Thyroid gland (tissue), 4 donors: ENCODE results near the gene WIPF2.

Experiments
- CTCF ChIP-seq, 6 experiments: fragments of 200-600 bp in 3 of 6; fragments of 450-650 bp in 3 of 6; sonication (generic) in 3 of 6; IDR thresholded peaks; one replicate each; pipeline ENCODE4 v1.5.1; 2016 to 2019; ENCODE audit warnings: antibody characterized with exemption in 6 of 6, mild to moderate bottlenecking in 2 of 6, inconsistent platforms in 1 of 6, moderate library complexity in 1 of 6
- POLR2A ChIP-seq, 2 donors: fragments of 450-650 bp; IDR thresholded peaks; one replicate each; pipeline ENCODE4 v1.6.1; 2017; ENCODE audit warnings: antibody characterized with exemption in 2 of 2, mild to moderate bottlenecking in 2 of 2, moderate library complexity in 1 of 2

GRCh38 chr17:40286473-40286872, 67.4 kb downstream of the WIPF2 start:
- TF ChIP-seq CTCF (IDR thresholded peaks at IDR 0.05) = no peak
- no peak for TF ChIP-seq POLR2A (IDR thresholded peaks at IDR 0.05)
